ENCODE results near the gene SLC5A9. TPM values are rescaled to one million over a fixed set of nuclear protein-coding genes. Genes with fewer than 3 reads are reported as not detected.
"Not testable (repeated sequence)": the region's sequence is repeated elsewhere in the genome, so short reads cannot be mapped to it uniquely, and the experiment has no call there.

SLC5A9 gene
- polyA plus RNA-seq, 1 experiment, result not detected

- no peaks in the 10 kb centered on the region for H3K36me3 ChIP-seq (ENCODE audit: control insufficient read depth, insufficient read depth, low read length)
- no peak for TF ChIP-seq CTCF (IDR thresholded peaks at IDR 0.05; ENCODE audit: insufficient read depth, low read depth, low read length)
- ChIA-PET CTCF (no interaction called here), POLR2A (no interaction called here)
- no peaks in the 10 kb centered on the region for H3K27me3 ChIP-seq (ENCODE audit: control insufficient read depth, insufficient read depth, low read length)
- H3K4me3 ChIP-seq (ENCODE audit: low read depth, low read length), result no peak overlapping the region
- no peak for DNase-seq (ENCODE audit: low read depth)
Observed at GRCh38 chr1:48254254-48254653, 31.7 kb downstream of the SLC5A9 start.

GRCh38 chr1:48258106-48258505 is 35.6 kb downstream of the SLC5A9 start:
- Histone ChIP-seq H3K4me3 (ENCODE audit: low read depth, low read length) (no peak overlapping the region), H3K36me3 (ENCODE audit: control insufficient read depth, insufficient read depth, low read length) (no peaks in the 10 kb centered on the region), H3K27me3 (ENCODE audit: control insufficient read depth, insufficient read depth, low read length) (no peaks in the 10 kb centered on the region)
- ChIA-PET CTCF (interaction anchor here (1.0 kb wide), 1 partner anchor 20 kb away, joined by 3 read pairs; no protein-coding TSS in a partner anchor), POLR2A (no interaction called here)
- no peak for DNase-seq (ENCODE audit: low read depth)
- no peak for TF ChIP-seq CTCF (IDR thresholded peaks at IDR 0.05; ENCODE audit: insufficient read depth, low read depth, low read length)

- ChIA-PET POLR2A (no interaction called here), CTCF (no interaction called here)
- DNase-seq (ENCODE audit: low read depth), result no peak
- TF ChIP-seq CTCF (IDR thresholded peaks at IDR 0.05; ENCODE audit: insufficient read depth, low read depth, low read length), result no peak
- Histone ChIP-seq H3K4me3 (ENCODE audit: low read depth, low read length) (no peak overlapping the region), H3K36me3 (ENCODE audit: control insufficient read depth, insufficient read depth, low read length) (no peaks in the 10 kb centered on the region), H3K27me3 (ENCODE audit: control insufficient read depth, insufficient read depth, low read length) (no peaks in the 10 kb centered on the region)
Observed at GRCh38 chr1:48261881-48262400, 39.4 kb downstream of the SLC5A9 start.

GRCh38 chr1:48263041-48263440 is 40.5 kb downstream of the SLC5A9 start:
- Histone ChIP-seq H3K4me3 (ENCODE audit: low read depth, low read length) (no peak overlapping the region), H3K36me3 (ENCODE audit: control insufficient read depth, insufficient read depth, low read length) (no peaks in the 10 kb centered on the region), H3K27me3 (ENCODE audit: control insufficient read depth, insufficient read depth, low read length) (no peaks in the 10 kb centered on the region)
- DNase-seq (ENCODE audit: low read depth), result no peak
- CTCF ChIA-PET, result no interaction called here
- no peak for TF ChIP-seq CTCF (IDR thresholded peaks at IDR 0.05; ENCODE audit: insufficient read depth, low read depth, low read length)
- POLR2A ChIA-PET, result no interaction called here

- H3K27me3 ChIP-seq (ENCODE audit: control insufficient read depth, insufficient read depth, low read length), result no peaks in the 10 kb centered on the region
- CTCF ChIA-PET, result no interaction called here
- POLR2A ChIA-PET, result no interaction called here
- no peak for TF ChIP-seq CTCF (IDR thresholded peaks at IDR 0.05; ENCODE audit: insufficient read depth, low read depth, low read length)
- DNase-seq (ENCODE audit: low read depth), result no peak
- H3K36me3 ChIP-seq (ENCODE audit: control insufficient read depth, insufficient read depth, low read length), result no peaks in the 10 kb centered on the region
- H3K4me3 ChIP-seq (ENCODE audit: low read depth, low read length), result no peak overlapping the region
Observed at GRCh38 chr1:48266576-48266975, 44.1 kb downstream of the SLC5A9 start.

- H3K36me3 ChIP-seq (ENCODE audit: control insufficient read depth, insufficient read depth, low read length); H3K27me3 ChIP-seq (ENCODE audit: control insufficient read depth, insufficient read depth, low read length); POLR2A ChIA-PET; CTCF ChIA-PET; H3K4me3 ChIP-seq (ENCODE audit: low read depth, low read length); DNase-seq (ENCODE audit: low read depth): not testable (repeated sequence)
Observed at GRCh38 chr1:48277437-48277836, 54.9 kb downstream of the SLC5A9 start.

- DNase-seq (ENCODE audit: low read depth); POLR2A ChIA-PET; H3K4me3 ChIP-seq (ENCODE audit: low read depth, low read length); H3K27me3 ChIP-seq (ENCODE audit: control insufficient read depth, insufficient read depth, low read length); H3K36me3 ChIP-seq (ENCODE audit: control insufficient read depth, insufficient read depth, low read length); CTCF ChIA-PET: not testable (repeated sequence)
Observed at GRCh38 chr1:48282329-48282728, 59.8 kb downstream of the SLC5A9 start.

GRCh38 chr1:48284696-48285420 is 62.3 kb downstream of the SLC5A9 start:
- CTCF ChIA-PET; H3K27me3 ChIP-seq (ENCODE audit: control insufficient read depth, insufficient read depth, low read length); H3K4me3 ChIP-seq (ENCODE audit: low read depth, low read length); DNase-seq (ENCODE audit: low read depth); H3K36me3 ChIP-seq (ENCODE audit: control insufficient read depth, insufficient read depth, low read length); POLR2A ChIA-PET: not testable (repeated sequence)
